IPS-20b (cell line): ENCODE measurements around the gene MAN2B2.

ENCODE experiments used
- H3K27ac ChIP-seq: one replicate; pipeline ENCODE4 v1.5.1; 2013; ENCODE audit warnings: low read length
- H3K27me3 ChIP-seq: 2 replicates; pipeline ENCODE4 v1.6.1; 2013; ENCODE audit warnings: mild to moderate bottlenecking, low read length, inconsistent platforms; ENCODE audit not compliant: insufficient read depth
- H3K36me3 ChIP-seq: 2 replicates; pipeline ENCODE4 v1.6.1; 2013; ENCODE audit warnings: low read depth, mild to moderate bottlenecking, inconsistent platforms, low read length, moderate library complexity; ENCODE audit not compliant: insufficient read depth
- H3K4me1 ChIP-seq: 2 replicates; pipeline ENCODE4 v1.6.1; 2013; ENCODE audit warnings: mild to moderate bottlenecking, control low read depth, inconsistent platforms, low read length, moderate library complexity; ENCODE audit not compliant: insufficient read depth
- H3K4me3 ChIP-seq: 2 replicates; pipeline ENCODE4 v1.5.1; 2013; ENCODE audit warnings: mild to moderate bottlenecking, low read length, inconsistent platforms
- H3K9ac ChIP-seq: 2 replicates; pipeline ENCODE4 v1.6.1; 2013; ENCODE audit warnings: low read depth, mild to moderate bottlenecking, inconsistent platforms, low read length, moderate library complexity
- H3K9me3 ChIP-seq: 2 replicates; pipeline ENCODE4 v1.6.1; 2013; ENCODE audit warnings: mild to moderate bottlenecking, low read depth, low read length, inconsistent platforms; ENCODE audit not compliant: insufficient read depth

MAN2B2 gene

DNA sequence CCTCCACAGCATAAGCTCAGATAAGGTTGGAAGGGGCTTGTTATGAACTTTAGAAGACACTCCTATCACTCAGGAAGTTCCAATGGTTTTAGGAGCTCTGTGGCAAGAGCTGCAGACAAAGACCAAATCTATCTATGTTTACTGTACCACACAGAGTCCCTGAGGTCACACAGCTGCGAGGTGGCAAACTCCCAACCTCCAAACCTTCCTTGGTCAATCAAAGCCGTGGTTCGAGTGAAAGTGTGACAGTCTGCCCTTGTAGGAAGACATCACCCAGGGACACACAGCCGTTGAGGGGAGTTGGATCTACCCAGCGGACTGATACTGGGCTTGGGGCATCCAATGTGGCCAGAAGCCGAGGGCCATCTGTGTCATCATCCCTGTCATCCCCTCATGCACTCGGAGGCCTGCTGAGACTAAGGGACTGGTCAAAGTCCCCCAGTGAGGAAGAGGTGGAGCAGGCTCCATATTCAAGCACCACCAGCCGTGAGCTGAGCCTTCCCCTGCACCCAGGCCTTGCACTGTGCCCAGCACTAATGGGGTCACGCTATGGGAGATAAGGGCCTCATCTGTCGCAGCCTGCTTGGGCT is 26.8 kb downstream of the MAN2B2 start:
- Histone ChIP-seq H3K36me3 (no peaks in the 10 kb centered on the region), H3K9ac (no peak overlapping the region)

DNA sequence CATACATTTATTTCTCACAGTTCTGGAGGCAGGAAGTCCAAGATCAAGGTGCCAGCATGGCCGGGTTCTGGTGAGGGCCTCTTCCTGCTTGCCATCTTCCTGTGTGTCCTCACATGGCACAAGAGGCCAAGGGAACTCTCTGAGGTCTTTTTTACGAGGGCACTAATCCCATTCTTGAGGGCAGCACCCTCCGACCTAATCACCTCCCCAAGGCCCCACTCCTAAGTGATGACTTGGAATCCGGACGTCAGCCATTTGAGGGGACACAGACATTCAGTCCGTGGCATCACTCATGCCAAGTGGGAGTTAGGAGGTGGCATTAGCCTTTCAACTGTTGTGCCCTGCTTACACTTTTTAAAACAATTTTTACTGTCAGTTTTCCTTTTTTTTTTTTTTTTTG is 27.3 kb downstream of the MAN2B2 start:
- Histone ChIP-seq H3K27me3 (no peaks in the 10 kb centered on the region), H3K27ac (no peak overlapping the region), H3K36me3 (no peaks in the 10 kb centered on the region), H3K4me1 (no peaks in the 10 kb centered on the region), H3K9ac (no peak overlapping the region), H3K4me3 (no peak overlapping the region), H3K9me3 (peaks cover 5% of the 10 kb centered on the region; the same call in 1 of the 2 replicates)

More for the DNA sequence above, 26.8 kb downstream of the MAN2B2 start:
- peaks cover 5% of the 10 kb centered on the region; the same call in 1 of the 2 replicates for H3K9me3 ChIP-seq
- H3K4me3 ChIP-seq: no peak overlapping the region
- H3K27ac ChIP-seq: no peak overlapping the region
- no peaks in the 10 kb centered on the region for H3K27me3 ChIP-seq
- H3K4me1 ChIP-seq: no peaks in the 10 kb centered on the region

DNA sequence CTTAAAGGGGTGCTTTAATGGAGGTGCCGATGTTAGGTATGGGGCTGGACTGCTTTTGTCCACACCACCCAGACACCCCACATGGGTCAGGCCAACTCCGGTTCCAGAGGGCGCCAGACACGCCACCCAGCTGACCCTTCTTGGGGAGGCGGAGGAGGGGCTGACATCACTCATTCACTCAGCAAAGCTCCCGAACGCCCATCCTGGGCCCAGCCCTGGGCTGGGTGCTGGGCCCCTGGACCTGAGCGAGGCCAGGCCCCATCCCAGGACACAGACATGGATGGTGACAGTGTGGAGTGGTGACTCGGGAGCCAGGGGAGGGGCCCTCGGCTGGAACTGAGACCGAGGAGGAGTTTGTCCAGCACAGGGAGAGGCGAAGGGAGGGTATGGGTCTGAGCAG is 28.1 kb downstream of the MAN2B2 start:
- no peak overlapping the region for H3K9ac ChIP-seq
- no peaks in the 10 kb centered on the region for H3K36me3 ChIP-seq
- H3K4me3 ChIP-seq: no peak overlapping the region

DNA sequence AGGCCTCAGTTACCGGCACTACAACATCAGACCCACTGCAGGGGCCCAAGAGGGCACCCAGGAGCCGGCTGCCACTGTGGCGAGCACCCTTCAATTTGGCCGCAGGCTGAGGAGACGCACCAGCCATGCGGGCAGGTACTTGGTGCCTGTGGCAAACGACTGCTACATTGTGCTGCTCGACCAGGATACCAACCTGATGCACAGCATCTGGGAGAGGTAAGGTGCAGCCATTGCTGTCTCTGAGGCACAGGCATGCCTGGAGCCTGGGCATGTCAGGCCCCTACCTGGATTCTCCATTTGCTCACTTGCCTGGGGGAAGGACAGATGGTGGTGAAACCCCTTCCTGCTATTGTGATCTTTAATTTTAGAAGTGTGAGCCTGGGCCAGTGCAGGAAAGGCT is 30.1 kb downstream of the MAN2B2 start:
- no peaks in the 10 kb centered on the region for H3K27me3 ChIP-seq
- no peak overlapping the region for H3K27ac ChIP-seq
- no peak overlapping the region for H3K9ac ChIP-seq
- no peaks in the 10 kb centered on the region for H3K4me1 ChIP-seq
- no peaks in the 10 kb centered on the region for H3K36me3 ChIP-seq
- no peak overlapping the region for H3K4me3 ChIP-seq
- H3K9me3 ChIP-seq: peaks cover 5% of the 10 kb centered on the region; the same call in 1 of the 2 replicates

More for the DNA sequence above, 28.1 kb downstream of the MAN2B2 start:
- Histone ChIP-seq H3K27me3 (no peaks in the 10 kb centered on the region), H3K27ac (no peak overlapping the region), H3K4me1 (no peaks in the 10 kb centered on the region), H3K9me3 (peaks cover 5% of the 10 kb centered on the region; the same call in 1 of the 2 replicates)

- Histone ChIP-seq H3K4me1 (no peaks in the 10 kb centered on the region), H3K4me3 (no peak overlapping the region), H3K27me3 (no peaks in the 10 kb centered on the region), H3K9me3 (peaks cover 5% of the 10 kb centered on the region; the same call in 1 of the 2 replicates), H3K36me3 (no peaks in the 10 kb centered on the region), H3K9ac (no peak overlapping the region), H3K27ac (no peak overlapping the region)
These were observed 30.6 kb downstream of the MAN2B2 start for GRCh38 chr4:6605605-6606004.

- Histone ChIP-seq H3K36me3 (no peaks in the 10 kb centered on the region), H3K4me3 (no peak overlapping the region), H3K4me1 (no peaks in the 10 kb centered on the region), H3K9me3 (peaks cover 5% of the 10 kb centered on the region; the same call in 1 of the 2 replicates), H3K27ac (no peak overlapping the region), H3K9ac (no peak overlapping the region), H3K27me3 (no peaks in the 10 kb centered on the region)
These were observed 31.7 kb downstream of the MAN2B2 start for GRCh38 chr4:6606465-6607235.

DNA sequence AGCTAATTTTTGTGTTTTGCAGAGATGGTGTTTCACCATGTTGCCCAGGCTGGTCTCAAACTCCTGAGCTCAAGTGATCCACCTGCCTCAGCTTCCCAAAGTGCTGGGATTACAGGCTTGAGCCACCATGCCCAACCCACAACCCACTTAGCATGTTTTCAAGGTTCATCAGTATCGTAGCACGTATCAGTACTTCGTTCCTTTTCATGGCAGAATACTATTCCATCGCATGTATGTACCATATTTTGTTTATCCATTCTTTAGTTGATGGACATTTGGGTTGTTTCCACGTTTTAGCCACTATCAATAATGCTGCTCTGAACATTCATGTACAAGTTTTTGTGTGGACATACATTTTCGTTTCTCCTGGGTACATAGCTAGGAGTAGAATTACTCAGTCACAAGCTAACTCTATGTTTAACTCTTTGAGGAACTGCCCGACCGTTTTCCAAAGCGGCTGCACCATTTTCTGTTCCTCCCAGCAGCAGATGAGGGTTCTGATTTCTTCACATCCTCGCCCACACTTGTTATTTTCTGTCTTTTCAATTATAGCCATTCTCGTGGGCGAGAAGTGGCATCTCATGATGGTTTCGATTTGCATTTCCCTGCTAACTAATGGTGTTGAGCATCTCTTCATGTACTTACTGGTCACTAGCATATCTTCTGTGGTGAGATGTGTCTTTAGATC is 32.5 kb downstream of the MAN2B2 start:
- no peak overlapping the region for H3K27ac ChIP-seq
- no peaks in the 10 kb centered on the region for H3K27me3 ChIP-seq
- H3K36me3 ChIP-seq: no peaks in the 10 kb centered on the region
- peaks cover 5% of the 10 kb centered on the region; the same call in 1 of the 2 replicates for H3K9me3 ChIP-seq
- no peak overlapping the region for H3K4me3 ChIP-seq
- no peak overlapping the region for H3K9ac ChIP-seq
- no peaks in the 10 kb centered on the region for H3K4me1 ChIP-seq

DNA sequence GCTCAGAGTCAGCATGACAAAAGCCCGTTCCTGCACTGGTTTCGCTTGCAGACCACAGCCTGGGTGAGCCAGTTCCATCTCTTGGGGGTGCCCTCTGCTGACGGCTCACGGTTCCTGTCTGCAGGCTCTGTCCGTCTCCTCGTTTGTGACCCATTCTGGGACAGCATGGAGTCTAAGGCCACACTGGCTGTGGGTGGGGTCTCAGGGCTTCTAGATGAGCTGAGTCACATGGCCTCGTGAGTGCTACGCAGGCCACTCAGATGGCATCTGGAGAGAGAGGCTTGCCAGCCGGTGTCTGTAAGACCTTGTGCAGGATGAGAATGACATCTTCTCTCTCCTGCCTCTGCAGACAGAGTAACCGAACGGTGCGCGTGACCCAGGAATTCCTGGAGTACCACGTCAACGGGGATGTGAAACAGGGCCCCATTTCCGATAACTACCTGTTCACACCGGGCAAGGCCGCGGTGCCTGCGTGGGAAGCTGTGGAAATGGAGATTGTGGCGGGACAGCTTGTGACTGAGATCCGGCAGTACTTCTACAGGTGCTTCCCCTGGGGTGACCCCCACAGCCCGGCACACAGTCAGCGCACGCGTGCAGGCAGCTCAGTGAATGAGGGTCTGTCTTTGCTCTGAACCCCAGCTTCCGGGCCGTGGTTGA is 33.9 kb downstream of the MAN2B2 start:
- Histone ChIP-seq H3K27ac (no peak overlapping the region), H3K4me1 (no peaks in the 10 kb centered on the region), H3K36me3 (no peaks in the 10 kb centered on the region), H3K9me3 (peaks cover 5% of the 10 kb centered on the region; the same call in 1 of the 2 replicates), H3K9ac (no peak overlapping the region), H3K4me3 (no peak overlapping the region), H3K27me3 (no peaks in the 10 kb centered on the region)

DNA sequence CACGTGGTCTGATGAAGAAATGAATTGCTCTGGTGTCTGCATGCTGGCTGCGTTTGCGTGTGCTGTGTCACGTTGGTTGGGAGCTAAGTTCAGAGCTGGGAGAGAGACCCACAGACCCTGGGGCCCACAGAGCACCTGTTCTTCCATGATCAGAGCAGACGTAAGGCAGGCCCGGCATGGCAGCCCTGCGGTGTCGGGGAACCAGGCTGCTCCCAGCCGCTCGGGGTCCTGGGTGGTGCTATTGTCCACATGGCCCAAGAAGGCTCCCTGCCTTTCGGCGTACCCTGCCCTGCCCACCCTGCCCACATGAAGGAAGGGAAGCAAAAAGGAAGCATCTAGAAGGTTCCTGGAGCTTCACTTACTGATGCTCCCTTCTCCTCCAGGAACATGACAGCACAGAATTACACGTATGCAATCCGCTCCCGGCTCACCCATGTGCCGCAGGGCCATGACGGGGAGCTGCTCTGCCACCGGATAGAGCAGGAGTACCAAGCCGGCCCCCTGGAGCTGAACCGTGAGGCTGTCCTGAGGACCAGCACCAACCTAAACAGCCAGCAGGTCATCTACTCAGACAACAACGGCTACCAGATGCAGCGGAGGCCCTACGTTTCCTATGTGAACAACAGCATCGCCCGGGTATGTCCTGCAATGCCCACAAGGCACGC is 34.6 kb downstream of the MAN2B2 start:
- H3K9ac ChIP-seq: no peak overlapping the region

DNA sequence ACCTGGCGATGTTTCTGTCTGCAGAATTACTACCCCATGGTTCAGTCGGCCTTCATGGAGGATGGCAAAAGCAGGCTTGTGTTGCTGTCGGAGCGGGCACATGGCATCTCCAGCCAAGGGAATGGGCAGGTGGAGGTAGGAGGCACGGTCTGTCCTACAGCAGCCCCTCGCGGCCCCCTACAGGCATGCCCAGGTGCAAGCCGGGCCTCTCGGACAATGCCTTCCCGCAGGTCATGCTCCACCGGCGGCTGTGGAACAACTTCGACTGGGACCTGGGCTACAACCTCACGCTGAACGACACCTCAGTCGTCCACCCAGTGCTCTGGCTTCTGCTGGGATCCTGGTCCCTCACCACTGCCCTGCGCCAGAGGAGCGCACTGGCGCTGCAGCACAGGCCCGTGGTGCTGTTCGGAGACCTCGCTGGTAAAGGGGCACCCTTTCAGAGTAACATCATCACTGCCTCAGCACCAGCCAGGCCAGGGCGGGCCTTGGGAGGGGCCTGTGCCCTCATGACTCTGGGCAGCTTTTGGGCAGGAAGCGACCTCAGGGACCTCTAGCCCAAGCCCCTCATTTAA is 36.0 kb downstream of the MAN2B2 start:
- H3K27me3 ChIP-seq: no peaks in the 10 kb centered on the region
- no peak overlapping the region for H3K9ac ChIP-seq
- H3K36me3 ChIP-seq: no peaks in the 10 kb centered on the region
- H3K9me3 ChIP-seq: no peaks in the 10 kb centered on the region
- no peak overlapping the region for H3K27ac ChIP-seq
- H3K4me3 ChIP-seq: no peak overlapping the region
- no peaks in the 10 kb centered on the region for H3K4me1 ChIP-seq

More for the DNA sequence above, 34.6 kb downstream of the MAN2B2 start:
- H3K27me3 ChIP-seq: no peaks in the 10 kb centered on the region
- peaks cover 5% of the 10 kb centered on the region; the same call in 1 of the 2 replicates for H3K9me3 ChIP-seq
- H3K36me3 ChIP-seq: no peaks in the 10 kb centered on the region
- no peak overlapping the region for H3K4me3 ChIP-seq
- H3K4me1 ChIP-seq: no peaks in the 10 kb centered on the region
- no peak overlapping the region for H3K27ac ChIP-seq
